Measurements from ENCODE around the gene MPC1.

DNA sequence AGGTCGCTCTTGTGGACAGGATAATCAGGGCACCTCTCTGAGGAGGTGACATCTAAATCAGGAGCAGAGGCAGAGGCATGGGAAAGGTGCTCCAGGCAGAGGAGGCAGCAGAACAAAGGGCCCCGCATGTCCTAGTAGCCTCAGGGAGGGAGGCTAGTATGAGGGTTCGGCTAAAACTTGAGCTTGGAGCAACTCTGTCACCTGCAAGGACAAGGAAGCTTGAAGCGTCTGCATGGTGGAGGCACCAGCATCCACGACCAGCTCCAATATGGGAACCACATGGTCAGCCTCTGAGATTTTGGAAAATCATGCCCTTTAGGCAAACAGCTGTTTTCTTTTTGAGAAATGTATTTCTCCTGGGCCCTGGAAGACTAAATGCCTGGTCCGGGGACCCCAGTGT, 13.0 kb upstream of the MPC1 start:
- TF ChIP-seq, protein P1, sequence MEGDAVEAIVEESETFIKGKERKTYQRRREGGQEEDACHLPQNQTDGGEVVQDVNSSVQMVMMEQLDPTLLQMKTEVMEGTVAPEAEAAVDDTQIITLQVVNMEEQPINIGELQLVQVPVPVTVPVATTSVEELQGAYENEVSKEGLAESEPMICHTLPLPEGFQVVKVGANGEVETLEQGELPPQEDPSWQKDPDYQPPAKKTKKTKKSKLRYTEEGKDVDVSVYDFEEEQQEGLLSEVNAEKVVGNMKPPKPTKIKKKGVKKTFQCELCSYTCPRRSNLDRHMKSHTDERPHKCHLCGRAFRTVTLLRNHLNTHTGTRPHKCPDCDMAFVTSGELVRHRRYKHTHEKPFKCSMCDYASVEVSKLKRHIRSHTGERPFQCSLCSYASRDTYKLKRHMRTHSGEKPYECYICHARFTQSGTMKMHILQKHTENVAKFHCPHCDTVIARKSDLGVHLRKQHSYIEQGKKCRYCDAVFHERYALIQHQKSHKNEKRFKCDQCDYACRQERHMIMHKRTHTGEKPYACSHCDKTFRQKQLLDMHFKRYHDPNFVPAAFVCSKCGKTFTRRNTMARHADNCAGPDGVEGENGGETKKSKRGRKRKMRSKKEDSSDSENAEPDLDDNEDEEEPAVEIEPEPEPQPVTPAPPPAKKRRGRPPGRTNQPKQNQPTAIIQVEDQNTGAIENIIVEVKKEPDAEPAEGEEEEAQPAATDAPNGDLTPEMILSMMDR (IDR thresholded peaks at IDR 0.05; ENCODE audit: extremely low read depth in 1 of 2, insufficient read depth in 1 of 2, low read depth in 1 of 2, low read length in 2 of 2): no peak
- no peak for TF ChIP-seq POLR2A (IDR thresholded peaks at IDR 0.05; ENCODE audit: low read depth, low read length)
- no peak for TF ChIP-seq POLR2AphosphoS5 (IDR thresholded peaks at IDR 0.05; ENCODE audit: insufficient read depth, low read depth, low read length)
- TF ChIP-seq JUN (IDR thresholded peaks at IDR 0.05; ENCODE audit: borderline replicate concordance, insufficient read depth, insufficient read length, low read depth): no peak
- TF ChIP-seq EZH2 (IDR thresholded peaks at IDR 0.05; ENCODE audit: borderline replicate concordance, low read depth, low read length, severe bottlenecking): no peak
- TF ChIP-seq FOS (IDR thresholded peaks at IDR 0.05; ENCODE audit: borderline replicate concordance, insufficient read depth, low read length): no peak
- no peak for TF ChIP-seq MYC (IDR thresholded peaks at IDR 0.05; ENCODE audit: low read depth, low read length)
- no peak for TF ChIP-seq GATA2 (IDR thresholded peaks at IDR 0.05; ENCODE audit: insufficient read depth, insufficient read length, low read depth, low read length)
- TF ChIP-seq, protein P2, sequence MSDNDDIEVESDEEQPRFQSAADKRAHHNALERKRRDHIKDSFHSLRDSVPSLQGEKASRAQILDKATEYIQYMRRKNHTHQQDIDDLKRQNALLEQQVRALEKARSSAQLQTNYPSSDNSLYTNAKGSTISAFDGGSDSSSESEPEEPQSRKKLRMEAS (IDR thresholded peaks at IDR 0.05; ENCODE audit: insufficient read depth, insufficient read length): no peak
